GM19035 (cell line): ENCODE data around the gene TMEM134.

ENCODE experiments used
- ATAC-seq: cut with Tn5 transposase; IDR thresholded peaks from one replicate; pipeline ENCODE4 v1.9.1; 2021; ENCODE audit not compliant: unreplicated experiment

The TMEM134 gene

GRCh38 chr11:67463680-67464410, 5.2 kb downstream of the TMEM134 start:
- no peak for ATAC-seq

GRCh38 chr11:67463186-67463585, 5.9 kb downstream of the TMEM134 start:
- ATAC-seq, result no peak

DNA sequence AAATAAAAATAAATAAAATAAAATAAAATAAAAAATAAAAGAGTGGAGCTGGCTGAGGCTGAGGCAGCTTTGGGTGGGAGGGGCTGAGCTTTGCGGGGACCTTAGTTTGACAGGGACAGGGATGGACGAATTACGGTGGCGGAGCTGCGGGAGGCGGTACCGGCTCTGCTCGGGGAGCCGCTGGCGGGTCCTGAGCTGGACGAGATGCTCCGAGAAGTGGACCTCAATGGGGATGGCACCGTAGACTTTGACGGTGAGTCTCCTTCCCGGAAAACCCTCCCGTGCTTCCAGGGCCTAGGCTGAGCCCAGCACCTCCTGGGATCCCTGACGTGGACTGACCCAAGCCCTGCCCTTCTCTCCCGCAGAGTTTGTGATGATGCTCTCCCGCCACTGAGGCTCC, 10.8 kb downstream of the TMEM134 start:
- no peak for ATAC-seq

DNA sequence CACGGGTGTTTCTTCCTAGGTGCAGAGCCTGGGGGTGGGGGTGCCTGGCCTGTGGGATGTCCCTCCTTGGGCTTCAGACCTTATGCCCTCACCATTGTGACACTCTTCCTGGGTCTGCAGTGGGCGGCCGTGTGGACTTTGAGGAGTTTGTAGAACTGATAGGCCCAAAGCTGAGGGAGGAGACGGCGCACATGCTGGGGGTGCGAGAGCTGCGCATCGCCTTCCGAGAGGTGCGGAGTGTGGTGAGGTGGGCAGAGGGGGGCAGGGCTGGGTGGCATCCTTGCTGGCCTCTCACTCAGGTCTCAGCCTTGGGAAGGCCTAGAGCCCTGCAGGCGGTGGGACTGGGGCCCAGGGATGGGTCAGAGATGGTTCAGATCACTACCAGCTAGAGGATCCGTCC, 11.6 kb downstream of the TMEM134 start:
- ATAC-seq, result no peak

- no peak for ATAC-seq
Measured at GRCh38 chr11:67456068-67456705, 12.9 kb downstream of the TMEM134 start.

GRCh38 chr11:67455054-67455453, 14.0 kb downstream of the TMEM134 start, which contains the start of gene CABP4:
CABP4 (plus strand) TSS chr11:67455354; CDS start chr11:67455424, 70 bp downstream.
- ATAC-seq, result no peak

DNA sequence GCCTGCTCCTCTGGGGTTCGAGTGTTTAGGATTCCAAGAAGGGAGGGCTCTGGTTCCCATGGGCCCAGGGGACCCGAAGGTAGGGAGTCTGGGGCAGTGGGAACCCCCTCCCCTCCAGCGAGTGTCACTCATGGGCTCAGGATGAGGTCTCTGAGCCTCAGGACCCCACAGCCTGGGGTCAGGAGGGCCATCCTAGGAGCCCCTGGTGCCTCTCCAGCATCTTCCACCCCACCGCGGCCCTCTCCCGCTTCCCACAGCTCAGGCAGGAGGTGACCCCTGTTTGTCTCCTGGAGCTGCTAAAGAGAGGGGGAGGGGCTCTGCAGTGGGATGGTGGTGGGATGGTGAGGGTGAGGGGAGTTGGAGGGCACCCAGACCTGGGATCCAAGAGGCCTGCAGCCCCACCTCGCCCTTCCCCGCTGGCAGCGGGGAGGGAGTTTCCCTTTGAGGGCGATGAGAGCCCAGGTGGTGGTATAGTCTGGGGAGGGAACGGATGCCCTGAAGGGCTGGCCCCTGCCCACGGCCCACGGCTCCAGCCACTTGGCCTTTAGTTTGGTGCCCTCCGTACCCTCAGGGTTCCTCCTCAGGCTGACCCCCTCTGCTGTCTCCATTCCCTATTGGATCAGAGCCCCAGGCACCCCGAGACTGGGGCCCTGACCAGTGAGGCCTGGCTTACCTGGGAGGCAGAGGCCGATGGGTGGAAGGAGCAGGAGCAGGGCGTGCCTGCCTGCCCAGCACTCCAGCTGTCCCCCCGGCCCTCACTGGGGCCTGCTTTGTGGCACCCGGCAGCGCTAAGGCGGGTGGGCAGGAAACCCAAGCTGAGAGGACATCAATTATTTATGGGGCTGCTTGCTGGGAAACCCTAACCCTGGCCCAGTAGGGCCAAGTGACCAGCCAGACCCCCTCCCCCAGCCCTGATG, 15.0 kb downstream of the TMEM134 start:
- no peak for ATAC-seq

DNA sequence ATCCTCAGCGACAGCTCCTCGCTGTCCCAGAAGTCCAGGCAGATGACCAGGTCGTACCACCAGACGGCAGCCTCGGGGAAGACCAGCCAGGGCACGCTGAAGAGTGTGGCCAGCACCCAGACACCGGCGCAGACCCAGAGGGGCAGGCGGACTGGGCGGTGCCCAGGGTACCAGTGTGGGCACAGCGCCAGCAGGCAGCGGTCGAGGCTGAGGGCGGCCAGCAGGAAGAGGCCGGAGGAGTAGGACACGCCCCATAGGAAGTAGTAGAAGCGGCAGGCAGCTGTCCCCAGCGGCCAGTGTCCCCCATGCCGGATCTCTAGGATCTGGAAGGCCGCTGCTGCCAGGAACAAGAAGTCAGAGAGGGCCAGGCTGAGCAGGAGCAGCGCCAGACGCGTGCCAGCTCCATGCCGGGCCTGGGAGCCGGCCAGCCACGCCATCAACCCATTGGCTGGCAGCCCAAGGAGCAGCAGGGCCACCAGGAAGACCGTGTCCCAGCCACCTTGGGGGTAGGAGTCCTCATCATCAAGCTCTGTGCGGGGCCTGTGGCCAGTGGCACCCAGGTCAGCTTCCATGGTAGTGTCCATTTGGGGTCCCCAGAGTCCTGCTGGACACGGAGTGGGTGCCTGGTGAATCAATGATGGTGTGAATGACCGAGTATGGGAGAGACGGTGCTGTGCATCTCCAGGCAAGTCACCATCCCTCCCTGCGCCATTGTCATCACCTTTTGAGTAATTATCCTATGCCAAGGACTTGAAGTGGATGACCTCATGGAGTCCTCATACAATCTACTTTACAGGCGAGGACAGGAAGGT, 16.7 kb downstream of the TMEM134 start, which contains the start of gene GPR152:
Gene GPR152, minus strand, starts transcription at position 589 of the 812 bp plus-strand sequence. Its CDS starts 5 bp downstream, at position 584.
- no peak for ATAC-seq

DNA sequence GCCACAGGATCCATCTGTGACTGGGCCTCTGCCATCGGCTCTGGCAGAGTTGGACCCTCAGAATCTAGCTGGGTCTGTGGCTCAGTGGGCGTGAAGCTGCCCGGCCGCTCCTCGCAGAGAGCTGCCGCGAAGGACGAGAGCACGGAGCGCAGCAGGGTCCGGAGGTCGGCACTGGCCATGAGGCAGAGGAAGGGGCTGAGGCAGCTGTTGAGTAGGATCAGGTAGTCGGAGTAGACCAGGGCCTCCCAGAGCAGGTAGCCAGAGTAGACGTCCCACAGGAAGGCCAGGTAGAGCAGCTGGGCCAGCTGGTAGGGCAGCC, 17.4 kb downstream of the TMEM134 start:
- ATAC-seq, result no peak

DNA sequence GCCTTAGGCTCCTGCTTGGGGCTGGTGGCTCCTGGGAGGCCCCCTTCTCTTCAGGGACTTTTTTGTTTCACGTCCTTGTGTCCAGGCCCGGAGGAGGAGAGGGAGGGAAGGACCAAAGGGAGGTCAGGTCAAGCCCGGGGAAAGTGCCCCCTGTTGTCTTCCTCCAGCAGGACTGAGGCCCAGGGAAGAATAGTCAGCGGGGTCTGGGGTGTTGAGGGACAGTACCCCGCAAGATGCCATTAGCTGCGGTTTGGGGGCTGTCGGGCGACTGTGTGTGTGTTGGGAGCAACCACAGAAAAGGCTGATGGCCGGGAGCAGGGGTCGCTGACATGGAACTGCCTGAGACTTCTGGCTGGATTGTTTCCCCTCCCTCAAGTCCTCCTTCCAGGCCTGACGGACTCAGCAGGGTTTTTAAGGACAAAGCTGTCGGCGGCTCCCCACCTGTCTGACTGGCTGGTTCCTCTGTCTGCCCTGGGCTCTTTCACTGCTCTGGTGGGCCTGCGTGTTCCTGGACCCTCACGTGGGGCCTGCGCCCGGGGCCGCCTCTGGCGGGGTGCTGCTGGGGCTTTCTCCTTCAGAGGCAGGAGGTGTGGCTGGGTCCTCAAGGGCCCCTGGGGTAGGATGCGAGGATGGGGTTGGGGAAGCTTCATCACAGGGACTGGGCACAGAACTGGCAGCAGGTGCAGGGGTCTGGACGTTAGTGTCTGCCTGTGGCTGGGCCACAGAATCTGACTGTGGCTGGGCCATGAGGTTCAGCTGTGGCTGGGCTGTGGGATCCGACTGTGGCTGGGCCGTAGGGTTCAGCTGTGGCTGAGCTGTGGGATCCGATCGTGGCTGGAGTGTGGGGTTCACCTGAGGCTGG, 18.0 kb downstream of the TMEM134 start:
- ATAC-seq, result no peak

DNA sequence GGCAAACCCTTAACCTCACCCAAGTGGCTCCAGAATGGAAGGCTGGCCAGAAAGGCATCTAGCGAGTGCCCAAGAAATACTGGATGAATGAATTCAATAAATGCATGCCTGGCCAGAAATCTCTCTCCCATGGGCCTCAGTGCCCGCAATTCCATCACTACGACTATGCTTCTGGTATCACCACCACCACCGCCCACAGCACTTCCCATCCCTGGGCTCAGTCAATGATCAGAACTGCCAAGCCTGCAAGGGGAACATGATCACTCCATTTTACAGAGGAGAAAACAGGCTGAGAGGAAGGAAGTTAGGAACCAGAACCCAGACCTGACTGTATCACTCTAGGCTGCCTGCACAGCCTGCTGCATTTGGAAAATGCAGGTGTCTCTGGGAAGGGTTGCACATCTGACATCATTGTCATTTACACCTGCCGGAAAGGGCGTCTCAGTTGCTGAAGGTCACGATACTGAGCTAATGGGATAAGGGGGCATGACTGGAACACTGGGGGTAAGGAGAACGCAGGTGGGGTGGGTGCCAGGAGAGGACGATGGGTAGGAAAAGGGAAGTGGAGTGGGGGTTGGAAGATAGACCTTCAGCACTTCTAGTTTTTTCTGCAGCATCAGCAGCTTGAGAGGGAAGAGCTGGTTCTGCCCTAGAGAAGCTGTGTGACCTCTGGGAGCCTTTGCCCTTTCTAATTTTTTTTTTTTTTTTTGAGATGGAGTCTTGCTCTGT, 19.8 kb downstream of the TMEM134 start:
- ATAC-seq, result no peak

DNA sequence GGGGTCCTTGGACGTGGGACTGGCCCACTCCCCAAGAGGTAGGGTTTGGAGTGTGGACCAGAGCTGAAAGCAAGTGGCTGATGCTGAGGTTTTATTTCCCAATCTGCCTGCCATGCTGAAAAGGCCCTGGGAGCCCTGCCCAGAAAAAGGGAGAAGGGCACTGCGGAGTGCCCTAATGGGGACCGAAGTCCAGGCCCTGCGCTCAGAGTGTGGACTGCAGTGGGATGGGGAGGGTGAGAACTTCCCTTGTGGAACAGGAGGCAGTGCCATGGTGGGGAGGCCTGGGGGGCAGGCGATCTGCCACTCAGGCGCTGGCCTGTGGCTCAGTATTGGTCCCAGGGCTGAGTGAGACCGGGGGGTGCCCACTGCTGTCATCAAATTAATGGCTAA, 20.8 kb downstream of the TMEM134 start:
- ATAC-seq, result no peak

DNA sequence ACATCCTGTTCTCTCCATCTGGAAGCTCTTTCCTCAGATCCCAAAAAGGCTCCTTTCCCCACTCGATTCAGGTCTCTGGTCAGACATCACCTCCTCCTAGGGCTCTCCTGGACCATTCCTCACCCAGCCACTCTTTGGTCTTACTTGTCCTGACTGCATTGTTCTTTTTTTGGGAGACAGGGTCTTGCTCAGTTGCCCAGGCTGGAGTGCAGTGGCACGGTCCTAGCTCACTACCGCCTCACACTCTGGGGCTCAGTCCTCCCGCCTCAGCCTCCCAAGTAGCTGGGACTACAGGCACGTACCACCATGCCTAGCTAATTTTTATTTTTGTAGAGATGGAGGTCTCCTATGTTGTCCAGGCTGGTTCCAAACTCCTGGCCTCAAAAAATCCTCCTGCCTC, 23.5 kb downstream of the TMEM134 start:
- no peak for ATAC-seq

DNA sequence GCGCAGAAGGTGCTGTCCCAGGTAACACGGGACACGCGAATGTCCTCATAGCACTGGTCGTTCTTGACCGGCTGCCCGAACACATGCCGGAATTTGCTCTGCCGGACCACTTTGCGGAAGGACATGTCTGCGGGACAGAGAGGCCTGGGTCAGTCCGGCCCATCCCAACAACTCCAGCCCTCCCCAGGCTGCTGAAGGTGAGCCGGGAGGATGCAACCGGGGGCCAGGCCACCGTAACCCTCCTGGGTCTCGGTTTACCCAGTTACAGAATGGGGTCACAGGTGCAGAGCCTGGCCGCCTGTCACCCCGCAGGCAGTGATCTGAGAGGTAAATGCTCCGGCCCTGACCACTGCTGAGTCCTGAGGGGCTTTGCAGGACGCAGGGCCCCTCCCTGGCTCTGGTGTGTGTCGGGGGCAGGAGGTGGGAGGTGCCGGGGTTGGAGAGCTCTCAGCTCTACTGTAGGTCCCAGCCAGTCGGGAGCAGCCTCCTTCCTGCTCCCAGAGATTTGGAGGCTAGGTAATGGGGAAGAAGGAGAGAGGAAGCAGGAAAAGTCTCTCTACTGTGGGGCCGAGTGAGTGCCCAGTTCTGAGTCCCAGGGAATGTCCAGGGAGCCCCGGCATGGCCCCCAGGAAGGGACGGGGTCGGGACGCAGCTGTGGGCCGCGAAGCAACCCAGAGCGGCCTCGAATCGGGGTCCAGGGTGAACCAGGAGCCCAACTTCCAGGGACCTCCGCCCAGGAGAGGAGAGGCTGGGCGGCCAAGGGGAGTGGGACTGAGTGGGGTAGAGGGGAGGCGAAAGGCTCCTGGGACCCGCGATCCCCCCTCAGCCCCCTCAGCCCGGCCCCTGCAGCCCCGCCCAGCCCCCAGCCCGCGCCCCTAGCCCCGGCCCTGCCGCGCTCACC, 26.3 kb downstream of the TMEM134 start:
- ATAC-seq, result no peak

DNA sequence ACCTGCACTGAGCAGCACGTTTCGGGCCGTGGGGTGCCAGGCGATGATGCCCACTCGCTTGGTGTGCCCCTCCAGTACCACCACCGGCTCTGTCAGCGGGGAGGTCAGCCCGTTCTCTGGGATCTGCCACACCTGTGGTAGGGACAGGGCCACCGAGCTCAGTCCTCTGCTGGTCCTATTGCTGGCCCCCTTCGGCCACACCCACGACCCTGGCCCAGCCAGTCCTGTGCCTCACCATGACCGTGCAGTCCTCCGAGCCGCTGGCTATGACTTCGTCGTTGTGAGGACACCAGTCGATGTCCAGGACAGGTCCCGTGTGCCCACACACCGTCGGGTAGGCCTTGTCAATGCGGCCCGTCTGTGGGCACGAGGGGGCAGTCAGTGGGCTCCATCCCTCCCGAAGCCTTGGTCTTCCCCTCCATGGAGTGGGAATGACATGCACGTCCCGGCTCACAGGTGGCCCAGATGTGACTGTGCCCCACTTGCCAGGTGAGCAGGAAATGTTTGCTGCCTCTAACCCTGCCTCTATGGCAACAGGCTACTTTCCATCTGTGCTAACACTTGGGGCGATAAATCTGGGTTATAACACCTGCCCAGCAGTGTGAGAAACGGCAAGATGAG, 27.2 kb downstream of the TMEM134 start:
- ATAC-seq, result no peak

GRCh38 chr11:67441098-67441563, 27.9 kb downstream of the TMEM134 start:
- ATAC-seq, result no peak

DNA sequence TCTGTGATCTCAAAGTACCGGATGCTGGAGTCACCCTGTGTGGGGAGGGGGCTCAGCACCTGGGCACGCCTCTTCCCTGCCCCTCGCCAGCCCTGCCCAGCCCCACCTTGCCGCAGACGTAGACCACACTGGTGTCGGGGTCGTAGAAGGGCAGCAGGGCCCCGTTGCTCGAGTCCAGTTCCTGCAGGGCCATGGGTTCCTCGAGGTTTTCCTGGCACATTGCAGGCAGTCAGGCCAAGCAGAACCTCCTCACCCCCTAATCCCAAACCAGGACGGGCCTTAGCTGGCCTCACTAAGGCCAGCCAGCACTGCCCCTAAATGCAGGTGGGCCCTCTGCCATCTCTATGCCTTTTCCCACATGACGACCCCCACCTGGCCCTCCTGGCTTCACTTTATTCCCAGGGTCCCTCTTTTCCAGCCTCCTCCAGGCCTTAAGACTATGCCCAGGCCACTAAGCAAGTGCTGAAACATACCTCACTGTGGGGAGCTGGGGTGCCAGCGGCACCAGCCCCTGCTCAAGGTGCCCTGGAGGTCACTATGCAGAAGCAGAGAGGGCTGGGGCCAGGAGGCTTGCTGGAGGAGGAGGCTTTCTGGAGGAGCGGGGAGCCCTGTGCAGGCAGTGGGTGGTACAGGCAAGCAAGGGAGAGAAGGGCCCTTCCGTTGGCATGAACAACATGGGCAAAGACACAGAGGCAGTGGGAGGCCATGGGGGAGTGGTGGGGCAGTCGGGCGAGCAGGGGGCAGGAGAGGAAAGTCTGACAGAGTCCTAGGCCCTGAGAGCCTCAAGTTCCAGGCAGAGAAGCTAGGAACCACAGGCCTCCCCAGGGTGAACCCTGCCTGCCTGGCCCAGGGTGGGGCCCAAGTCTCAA, 28.6 kb downstream of the TMEM134 start:
- ATAC-seq, result no peak
